Body of pancreas (tissue), 4 donors: ENCODE measurements around the gene CCDC33. TPM values are rescaled to one million over a fixed set of nuclear protein-coding genes. Genes with fewer than 3 reads are reported as not detected.

Experiments
- ATAC-seq: fragments of 150-250 bp; one replicate; pipeline ENCODE4 v1.9.1; 2016
- DNase-seq, 4 donors: peaks; one replicate each; pipeline ENCODE4 v3.0.0-alpha.2; 2019
- H3K27ac ChIP-seq, 4 donors: fragments of 200-600 bp; sonication (generic); 1 replicate in 3 of 4; 2 replicates in 1 of 4; pipeline versions ENCODE4 v1.5.1 to v1.6.1; 2016 to 2019; ENCODE audit warnings: mild to moderate bottlenecking in 1 of 4, mixed read lengths in 1 of 4, moderate library complexity in 1 of 4
- H3K27me3 ChIP-seq, 2 donors: fragments of 200-600 bp; sonication (generic); one replicate each; pipeline ENCODE4 v1.6.0; 2016; ENCODE audit warnings: mild to moderate bottlenecking in 1 of 2
- H3K36me3 ChIP-seq, 2 donors: fragments of 200-600 bp; sonication (generic); replicated peaks in 1 of 2; 2 replicates each; pipeline ENCODE4 v1.5.1; 2016; ENCODE audit warnings: low read depth in 2 of 2; ENCODE audit not compliant: insufficient read depth in 1 of 2
- H3K4me1 ChIP-seq: fragments of 200-600 bp; sonication (generic); one replicate; pipeline ENCODE4 v1.6.0; 2016
- H3K4me3 ChIP-seq, 2 donors: fragments of 200-600 bp; sonication (generic); 1 replicate in 1 of 2; 2 replicates in 1 of 2; pipeline ENCODE4 v1.5.1; 2016 to 2019
- H3K9me3 ChIP-seq, 3 donors: fragments of 200-600 bp; sonication (generic); 1 replicate in 2 of 3; 2 replicates in 1 of 3; pipeline ENCODE4 v1.5.1; 2016
- CTCF ChIP-seq, 7 experiments: fragments of 450-650 bp in 4 of 7; fragments of 200-600 bp in 3 of 7; sonication (generic) in 3 of 7; IDR thresholded peaks; one replicate each; pipeline ENCODE4 v1.5.1; 2016 to 2019; ENCODE audit warnings: antibody characterized with exemption in 7 of 7
- POLR2A ChIP-seq, 3 donors: fragments of 450-650 bp; IDR thresholded peaks; one replicate each; pipeline ENCODE4 v1.6.1; 2016; ENCODE audit warnings: antibody characterized with exemption in 3 of 3, mild to moderate bottlenecking in 2 of 3
- WGBS, 2 donors: methylation state at CpG; one replicate each; pipeline ENCODE4 v1.1.5; 2017; 5-methylcytosine and 5-hydroxymethylcytosine counted together
- intact Hi-C: fragments of 100-400 bp; cut with DNase I; formaldehyde crosslinking; loops from one replicate; pipeline ENCODE4 v1.15.1; 2023
- total RNA-seq, 2 donors: library from RNA; depleted of rRNA; stranded (reverse); fragments of >200 nt; gene quantifications; one replicate each; pipeline ENCODE4 v1.1.0, GENCODE V29; 2016

CCDC33 gene
- total RNA-seq, 2 donors from 2014 or later = not detected

- Histone ChIP-seq H3K36me3 (no peaks in the 10 kb centered on the region), H3K27ac (no peak overlapping the region), H3K4me1 (peaks cover 12% of the 10 kb centered on the region), H3K4me3 (no peak overlapping the region), H3K9me3 (no peaks in the 10 kb centered on the region), H3K27me3 (no peaks in the 10 kb centered on the region)
- WGBS, 2 donors = 66 to 70% methylated on average over 6 of the region's 6 CpGs
- DNase-seq (no peak), ATAC-seq (no peak)
- TF ChIP-seq POLR2A (IDR thresholded peaks at IDR 0.05) (no peak), CTCF (IDR thresholded peaks at IDR 0.05) (no peak)
- intact Hi-C loops = no loop called here
Observed at GRCh38 chr15:74214324-74215021, 21.7 kb upstream of the CCDC33 start.

- no peak overlapping the region for H3K4me3 ChIP-seq
- no peaks in the 10 kb centered on the region for H3K9me3 ChIP-seq
- DNase-seq (no peak), ATAC-seq (no peak)
- intact Hi-C loops = no loop called here
- WGBS, 2 donors = 78 to 79% methylated on average over 8 of the region's 8 CpGs
- TF ChIP-seq CTCF (IDR thresholded peaks at IDR 0.05) (no peak), POLR2A (IDR thresholded peaks at IDR 0.05) (no peak)
- H3K27ac ChIP-seq = no peak overlapping the region
- H3K27me3 ChIP-seq = no peaks in the 10 kb centered on the region
- no peaks in the 10 kb centered on the region for H3K36me3 ChIP-seq
- no peaks in the 10 kb centered on the region for H3K4me1 ChIP-seq
Observed at GRCh38 chr15:74215958-74216357, 20.2 kb upstream of the CCDC33 start.

- intact Hi-C loops = no loop called here
- DNase-seq (no peak), ATAC-seq (no peak)
- TF ChIP-seq CTCF (IDR thresholded peaks at IDR 0.05) (no peak), POLR2A (IDR thresholded peaks at IDR 0.05) (no peak)
- Histone ChIP-seq H3K4me3 (no peak overlapping the region), H3K4me1 (peaks cover 3% of the 10 kb centered on the region), H3K9me3 (no peaks in the 10 kb centered on the region), H3K27me3 (no peaks in the 10 kb centered on the region), H3K27ac (no peak overlapping the region), H3K36me3 (no peaks in the 10 kb centered on the region)
- WGBS, 2 donors = 72 to 73% methylated on average over 3 of the region's 3 CpGs
Observed at GRCh38 chr15:74216949-74217348, 19.2 kb upstream of the CCDC33 start.

- Histone ChIP-seq H3K27ac (no peak overlapping the region), H3K4me1 (peaks cover 9% of the 10 kb centered on the region), H3K4me3 (no peak overlapping the region), H3K27me3 (no peaks in the 10 kb centered on the region), H3K9me3 (no peaks in the 10 kb centered on the region), H3K36me3 (no peaks in the 10 kb centered on the region)
- DNase-seq (no peak), ATAC-seq (no peak)
- WGBS, 2 donors = 69 to 83% methylated on average over 9 to 16 of the region's 16 CpGs
- TF ChIP-seq POLR2A (IDR thresholded peaks at IDR 0.05) = no peak
- intact Hi-C loops = no loop called here
Observed at GRCh38 chr15:74217907-74218885, 17.9 kb upstream of the CCDC33 start.

GRCh38 chr15:74220475-74221248 lies 15.5 kb upstream of the CCDC33 start:
- H3K36me3 ChIP-seq = no peaks in the 10 kb centered on the region
- TF ChIP-seq POLR2A (IDR thresholded peaks at IDR 0.05) (no peak), CTCF (IDR thresholded peaks at IDR 0.05) (no peak)
- peaks cover 11% of the 10 kb centered on the region for H3K4me1 ChIP-seq
- peak overlapping the region in 1 of 4 donors; percentile 55 for H3K27ac ChIP-seq
- H3K4me3 ChIP-seq = no peak overlapping the region
- DNase-seq (no peak), ATAC-seq (no peak)
- no peaks in the 10 kb centered on the region for H3K9me3 ChIP-seq
- 56 to 59% methylated on average over 9 to 11 of the region's 11 CpGs for WGBS, 2 donors
- H3K27me3 ChIP-seq = no peaks in the 10 kb centered on the region
- intact Hi-C loops = no loop called here
